Measurements from ENCODE around the gene SHC2.

DNA sequence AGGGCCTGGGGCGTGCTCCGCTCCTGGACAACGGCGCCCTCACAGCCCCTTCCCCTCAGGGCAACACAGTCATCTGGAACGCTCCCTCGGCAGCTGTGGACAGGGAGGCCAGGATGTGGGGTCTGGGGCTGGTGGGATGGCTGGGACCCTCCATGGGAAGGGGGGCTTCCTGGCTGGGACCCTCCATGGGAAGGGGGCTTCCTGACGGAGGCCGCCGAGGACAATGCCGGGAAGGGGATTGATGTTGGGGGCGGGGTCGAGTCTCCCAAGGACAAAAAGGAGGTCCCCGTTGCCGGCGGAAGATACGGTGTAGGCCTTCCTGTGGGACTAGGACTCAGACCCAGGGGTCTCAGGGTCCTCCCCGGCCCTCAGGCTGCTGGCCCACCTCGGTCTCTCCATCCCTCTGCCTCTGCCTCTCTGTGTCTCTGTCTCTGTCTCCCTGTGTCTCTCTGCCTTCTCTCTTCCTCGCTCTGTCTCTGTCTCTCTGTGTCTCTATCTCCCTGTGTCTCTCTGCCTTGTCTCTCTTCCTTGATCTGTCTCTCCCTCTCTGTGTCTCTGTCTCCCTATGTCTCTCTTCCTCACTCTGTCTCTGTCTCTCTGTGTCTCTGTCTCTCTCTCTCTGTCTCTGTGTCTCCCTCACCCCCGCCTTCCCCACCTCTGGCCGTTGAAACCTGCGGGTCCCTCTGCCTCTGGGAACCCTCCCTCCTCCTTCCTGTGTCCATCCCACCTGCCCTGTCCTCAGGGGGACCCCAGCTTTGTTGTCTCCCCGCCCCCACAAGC, 32.7 kb upstream of the SHC2 start:
- TF ChIP-seq GATA2 (IDR thresholded peaks at IDR 0.05; ENCODE audit: insufficient read depth, insufficient read length, low read depth, low read length), result no peak
- TF ChIP-seq, protein P1, sequence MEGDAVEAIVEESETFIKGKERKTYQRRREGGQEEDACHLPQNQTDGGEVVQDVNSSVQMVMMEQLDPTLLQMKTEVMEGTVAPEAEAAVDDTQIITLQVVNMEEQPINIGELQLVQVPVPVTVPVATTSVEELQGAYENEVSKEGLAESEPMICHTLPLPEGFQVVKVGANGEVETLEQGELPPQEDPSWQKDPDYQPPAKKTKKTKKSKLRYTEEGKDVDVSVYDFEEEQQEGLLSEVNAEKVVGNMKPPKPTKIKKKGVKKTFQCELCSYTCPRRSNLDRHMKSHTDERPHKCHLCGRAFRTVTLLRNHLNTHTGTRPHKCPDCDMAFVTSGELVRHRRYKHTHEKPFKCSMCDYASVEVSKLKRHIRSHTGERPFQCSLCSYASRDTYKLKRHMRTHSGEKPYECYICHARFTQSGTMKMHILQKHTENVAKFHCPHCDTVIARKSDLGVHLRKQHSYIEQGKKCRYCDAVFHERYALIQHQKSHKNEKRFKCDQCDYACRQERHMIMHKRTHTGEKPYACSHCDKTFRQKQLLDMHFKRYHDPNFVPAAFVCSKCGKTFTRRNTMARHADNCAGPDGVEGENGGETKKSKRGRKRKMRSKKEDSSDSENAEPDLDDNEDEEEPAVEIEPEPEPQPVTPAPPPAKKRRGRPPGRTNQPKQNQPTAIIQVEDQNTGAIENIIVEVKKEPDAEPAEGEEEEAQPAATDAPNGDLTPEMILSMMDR (IDR thresholded peaks at IDR 0.05; ENCODE audit: extremely low read depth in 1 of 2, insufficient read depth in 1 of 2, low read depth in 1 of 2, low read length in 2 of 2), result no peak
- no peak for TF ChIP-seq POLR2A (IDR thresholded peaks at IDR 0.05; ENCODE audit: low read depth, low read length)
- no peak for TF ChIP-seq MAX (IDR thresholded peaks at IDR 0.05; ENCODE audit: insufficient read depth, insufficient read length)

Data from endothelial cell of umbilical vein (primary cell).